HG03558 (cell line): ENCODE measurements around the gene SPATA33.
"Not testable (repeated sequence)": the region's sequence is repeated elsewhere in the genome, so short reads cannot be mapped to it uniquely, and the experiment has no call there.

Experiments
- ATAC-seq: cut with Tn5 transposase; IDR thresholded peaks from one replicate; pipeline ENCODE4 v1.9.1; 2021; ENCODE audit warnings: moderate number of reproducible peaks; ENCODE audit not compliant: unreplicated experiment; ENCODE audit errors: extremely low read depth

Gene SPATA33

GRCh38 chr16:89658221-89658879 lies 714 bp downstream of the SPATA33 start:
- peak; percentile 16 for ATAC-seq

GRCh38 chr16:89660146-89660545 lies 2.5 kb downstream of the SPATA33 start:
- ATAC-seq: no peak

- no peak for ATAC-seq
Observed at GRCh38 chr16:89661215-89661614, 3.6 kb downstream of the SPATA33 start.

GRCh38 chr16:89664238-89664637 lies 6.6 kb downstream of the SPATA33 start:
- not testable (repeated sequence) for ATAC-seq

- ATAC-seq: not testable (repeated sequence)
Observed at GRCh38 chr16:89667000-89667399, 9.4 kb downstream of the SPATA33 start.

- no peak for ATAC-seq
Observed at GRCh38 chr16:89667633-89668032, 10.0 kb downstream of the SPATA33 start.

- ATAC-seq: no peak
Observed at GRCh38 chr16:89668790-89669158, 11.1 kb downstream of the SPATA33 start.

- ATAC-seq: no peak
Observed at GRCh38 chr16:89669755-89670154, 12.1 kb downstream of the SPATA33 start.

- ATAC-seq: no peak
Observed at GRCh38 chr16:89670496-89671431, 13.1 kb downstream of the SPATA33 start.

GRCh38 chr16:89671565-89671964 lies 13.9 kb downstream of the SPATA33 start:
- ATAC-seq: not testable (repeated sequence)

GRCh38 chr16:89672177-89672941 lies 14.7 kb downstream of the SPATA33 start:
- no peak for ATAC-seq

- ATAC-seq: no peak
Observed at GRCh38 chr16:89678258-89678657, 20.6 kb downstream of the SPATA33 start.

GRCh38 chr16:89685916-89686315 lies 28.3 kb downstream of the SPATA33 start:
- no peak for ATAC-seq

- ATAC-seq: peak; percentile 45
Observed at GRCh38 chr16:89686520-89687091, 29.0 kb downstream of the SPATA33 start, which contains the start of gene CDK10. CDK10 (plus strand) TSS chr16:89686689; CDS start chr16:89686711, 22 bp downstream.

- ATAC-seq: no peak
Observed at GRCh38 chr16:89687092-89687940, 29.7 kb downstream of the SPATA33 start.

- ATAC-seq: no peak
Observed at GRCh38 chr16:89688395-89688794, 30.8 kb downstream of the SPATA33 start.

GRCh38 chr16:89689142-89689541 lies 31.5 kb downstream of the SPATA33 start:
- ATAC-seq: no peak

GRCh38 chr16:89689621-89690020 lies 32.0 kb downstream of the SPATA33 start:
- ATAC-seq: not testable (repeated sequence)

- ATAC-seq: no peak
Observed at GRCh38 chr16:89690392-89690901, 32.8 kb downstream of the SPATA33 start.
